Suprapubic skin (tissue), 3 donors: ENCODE results near the gene TMEM101.

Experiments
- CTCF ChIP-seq, 2 donors: fragments of 200-600 bp in 1 of 2; fragments of 450-650 bp in 1 of 2; sonication (generic) in 1 of 2; IDR thresholded peaks; one replicate each; pipeline ENCODE4 v1.5.1; 2016 to 2019; ENCODE audit warnings: antibody characterized with exemption in 2 of 2, mild to moderate bottlenecking in 1 of 2, moderate library complexity in 1 of 2
- EP300 ChIP-seq: sonication (generic); formaldehyde crosslinking; IDR thresholded peaks from one replicate; pipeline ENCODE4 v1.6.1; 2017; ENCODE audit warnings: antibody characterized with exemption
- POLR2A ChIP-seq, 2 donors: fragments of 450-650 bp; IDR thresholded peaks; one replicate each; pipeline ENCODE4 v1.6.1; 2017; ENCODE audit warnings: antibody characterized with exemption in 2 of 2, mild to moderate bottlenecking in 2 of 2, moderate library complexity in 2 of 2

GRCh38 chr17:43979011-43979410, 35.8 kb downstream of the TMEM101 start:
- TF ChIP-seq CTCF (IDR thresholded peaks at IDR 0.05) = no peak
- TF ChIP-seq POLR2A (IDR thresholded peaks at IDR 0.05) = no peak
- no peak for TF ChIP-seq EP300
